GM12865 (cell line): ENCODE results near the gene SOCS4.
"Not testable (repeated sequence)": the region's sequence is repeated elsewhere in the genome, so short reads cannot be mapped to it uniquely, and the experiment has no call there.

Source experiments
- DNase-seq: peaks from one replicate; pipeline ENCODE4 v3.0.0; 2010; ENCODE audit warnings: low read depth
- H3K4me3 ChIP-seq: 2 replicates; pipeline ENCODE4 v1.5.1; 2011; ENCODE audit warnings: mild to moderate bottlenecking, low read depth, low read length, control low read depth
- TF ChIP-seq, protein P1 (sequence below): IDR thresholded peaks from 2 replicates; pipeline ENCODE4 v1.5.1; 2011; ENCODE audit warnings: low read length, control low read depth, low read depth, inconsistent platforms; ENCODE audit not compliant: insufficient read depth; ENCODE audit errors: missing control alignments

Gene SOCS4

DNA sequence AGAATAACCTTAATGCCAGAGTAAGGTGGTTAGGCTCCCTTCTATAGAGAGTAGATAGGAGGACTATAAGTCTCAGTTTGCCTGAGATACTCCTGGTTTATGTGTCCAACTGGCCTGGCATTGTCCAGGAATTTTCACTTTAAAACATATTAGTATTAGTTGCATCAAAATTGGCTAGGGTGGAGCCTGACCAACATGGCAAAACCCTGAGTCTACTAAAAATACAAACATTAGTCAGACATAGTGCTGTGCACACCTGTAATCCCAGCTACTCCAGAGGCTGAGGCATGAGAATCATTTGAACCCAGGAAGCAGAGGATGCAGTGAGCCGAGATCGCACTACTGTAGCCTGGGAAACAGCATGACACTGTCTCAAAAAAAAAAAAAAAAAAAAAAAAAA lies 12.0 kb upstream of the SOCS4 start:
- DNase-seq: no peak
- TF ChIP-seq, protein P1, sequence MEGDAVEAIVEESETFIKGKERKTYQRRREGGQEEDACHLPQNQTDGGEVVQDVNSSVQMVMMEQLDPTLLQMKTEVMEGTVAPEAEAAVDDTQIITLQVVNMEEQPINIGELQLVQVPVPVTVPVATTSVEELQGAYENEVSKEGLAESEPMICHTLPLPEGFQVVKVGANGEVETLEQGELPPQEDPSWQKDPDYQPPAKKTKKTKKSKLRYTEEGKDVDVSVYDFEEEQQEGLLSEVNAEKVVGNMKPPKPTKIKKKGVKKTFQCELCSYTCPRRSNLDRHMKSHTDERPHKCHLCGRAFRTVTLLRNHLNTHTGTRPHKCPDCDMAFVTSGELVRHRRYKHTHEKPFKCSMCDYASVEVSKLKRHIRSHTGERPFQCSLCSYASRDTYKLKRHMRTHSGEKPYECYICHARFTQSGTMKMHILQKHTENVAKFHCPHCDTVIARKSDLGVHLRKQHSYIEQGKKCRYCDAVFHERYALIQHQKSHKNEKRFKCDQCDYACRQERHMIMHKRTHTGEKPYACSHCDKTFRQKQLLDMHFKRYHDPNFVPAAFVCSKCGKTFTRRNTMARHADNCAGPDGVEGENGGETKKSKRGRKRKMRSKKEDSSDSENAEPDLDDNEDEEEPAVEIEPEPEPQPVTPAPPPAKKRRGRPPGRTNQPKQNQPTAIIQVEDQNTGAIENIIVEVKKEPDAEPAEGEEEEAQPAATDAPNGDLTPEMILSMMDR: no peak
- no peak overlapping the region for H3K4me3 ChIP-seq

DNA sequence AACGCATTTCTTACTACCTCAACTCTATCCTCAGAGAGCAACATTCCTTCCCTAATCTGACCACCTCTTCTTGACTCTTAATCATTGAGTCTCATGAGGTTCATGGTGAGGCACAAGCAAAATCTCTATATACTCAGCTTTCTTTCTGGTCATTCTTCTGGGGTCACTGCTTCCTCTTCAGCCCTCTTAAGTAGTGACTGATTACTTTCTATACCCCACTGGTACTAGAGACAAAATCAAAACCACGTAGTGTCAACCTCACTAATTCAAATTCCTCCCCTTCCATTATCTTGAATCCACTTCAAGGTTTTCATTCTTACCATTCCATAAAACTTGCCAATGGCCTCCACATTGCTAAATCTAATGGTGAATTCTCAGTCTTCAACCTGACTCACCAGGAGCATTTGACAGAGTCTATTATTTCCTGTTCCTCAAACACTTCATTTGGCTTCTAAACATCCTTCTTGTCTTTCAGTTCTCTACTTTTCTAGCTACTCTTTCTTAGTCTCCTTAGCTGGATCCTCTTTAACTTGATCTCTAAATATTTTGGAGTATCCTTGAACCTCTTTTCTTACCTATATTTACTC lies 7.0 kb upstream of the SOCS4 start:
- DNase-seq: no peak
- TF ChIP-seq, protein P1: no peak
- H3K4me3 ChIP-seq: no peak overlapping the region

DNA sequence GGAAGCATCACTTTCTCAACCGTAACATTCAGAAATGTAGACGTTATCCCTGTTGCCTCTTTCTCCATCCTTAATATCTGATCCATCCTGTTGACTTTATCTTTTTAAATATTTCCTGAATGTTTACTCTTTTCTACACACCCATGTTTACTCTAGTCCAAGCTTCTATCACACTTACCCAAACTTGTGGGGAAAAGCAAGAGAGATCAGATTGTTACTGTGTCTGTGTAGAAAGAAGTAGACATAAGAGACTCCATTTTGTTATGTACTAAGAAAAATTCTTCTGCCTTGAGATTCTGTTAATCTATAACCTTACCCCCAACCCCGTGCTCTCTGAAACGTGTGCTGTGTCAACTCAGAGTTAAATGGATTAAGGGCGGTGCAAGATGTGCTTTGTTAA lies 2.7 kb upstream of the SOCS4 start:
- not testable (repeated sequence) for DNase-seq, H3K4me3 ChIP-seq

DNA sequence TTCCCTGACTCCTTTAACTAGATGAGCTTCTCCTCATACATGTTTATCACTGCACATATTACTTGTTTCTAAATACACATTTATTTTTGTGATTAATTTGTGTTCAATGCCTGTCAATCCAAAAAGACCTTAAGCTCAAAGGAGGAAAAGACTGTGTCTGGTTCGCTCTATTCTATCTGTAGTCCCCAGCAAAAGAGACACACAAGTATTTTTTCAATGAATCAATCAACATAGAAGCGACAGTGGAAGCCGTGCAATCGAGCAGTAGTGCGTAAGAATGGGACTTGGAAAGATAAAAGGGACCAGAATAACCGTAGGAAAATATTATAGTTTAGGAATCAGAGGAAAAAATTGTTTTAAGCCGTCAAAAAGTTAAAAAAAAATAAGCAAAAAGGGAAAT lies 1.1 kb upstream of the SOCS4 start:
- peak overlapping the region; percentile 81 for H3K4me3 ChIP-seq
- TF ChIP-seq, protein P1: no peak

DNA sequence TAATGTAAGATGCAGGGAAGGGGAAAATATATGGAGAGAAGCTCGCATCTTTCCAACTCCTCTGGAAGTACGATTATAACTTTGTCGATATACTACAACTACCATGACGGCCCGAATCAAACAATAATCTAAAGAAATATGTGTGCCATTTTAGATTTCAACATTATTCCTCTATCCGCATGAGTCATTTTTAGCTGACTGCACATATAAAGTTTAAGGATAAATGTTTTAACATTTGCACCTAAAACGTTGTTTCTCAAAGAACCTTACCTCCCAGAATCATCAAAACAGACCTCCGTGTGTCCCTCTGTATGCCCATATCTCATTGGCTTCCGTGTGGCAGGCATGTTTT lies 619 bp upstream of the SOCS4 start:
- DNase-seq: no peak
- TF ChIP-seq, protein P1: no peak
- peak overlapping the region; percentile 81 for H3K4me3 ChIP-seq

More for the DNA sequence above, 1.1 kb upstream of the SOCS4 start:
- DNase-seq: no peak

DNA sequence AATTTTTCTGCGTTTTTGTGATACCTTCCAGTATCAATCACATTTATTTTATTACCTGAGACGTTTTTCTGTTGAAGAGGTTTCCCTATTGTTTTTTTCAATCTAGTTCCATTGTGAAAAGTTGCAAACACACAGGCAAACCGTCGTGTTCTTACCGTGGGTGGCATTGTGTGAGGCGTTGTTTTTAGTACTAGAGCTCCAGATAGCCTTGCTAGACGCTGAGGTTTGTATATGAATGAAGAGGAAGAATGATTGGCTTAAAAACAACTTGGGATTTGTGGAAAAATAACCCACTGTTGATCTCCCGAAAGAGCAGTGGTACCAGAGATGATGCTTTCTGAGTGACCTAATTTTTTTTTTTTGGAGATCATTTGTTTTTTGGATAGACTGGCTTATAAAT lies 1.0 kb downstream of the SOCS4 start:
- TF ChIP-seq, protein P1: no peak
- no peak for DNase-seq
- H3K4me3 ChIP-seq: peak overlapping the region; percentile 81

DNA sequence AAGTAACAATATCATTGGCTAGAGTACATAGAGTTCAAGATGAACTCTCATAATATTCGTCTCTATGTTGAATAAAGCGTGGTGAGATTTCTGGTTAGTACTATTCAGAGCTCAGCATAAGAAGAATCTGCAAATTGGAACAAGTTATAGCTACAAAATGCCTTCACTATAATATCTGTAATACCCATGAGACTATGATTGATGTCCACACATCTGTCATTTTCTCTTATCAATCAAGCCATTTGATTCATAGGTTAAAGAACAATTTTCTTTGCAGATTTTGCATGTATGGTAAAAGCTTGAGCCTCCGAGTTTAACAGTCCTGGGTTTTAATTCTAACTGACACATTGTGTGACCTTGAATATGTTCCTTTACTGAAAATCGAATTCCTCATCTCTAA lies 1.4 kb downstream of the SOCS4 start:
- TF ChIP-seq, protein P1: no peak
- no peak for DNase-seq
- H3K4me3 ChIP-seq: peak overlapping the region; percentile 81
